Trophoblast cell (in vitro differentiated cells and primary cell): ENCODE measurements around the gene CFAP20DC.
A peak's percentile ranks its signal among the peaks of the same experiment; 100 is the strongest.

Source experiments
- DNase-seq, 2 donors: peaks; one replicate each; pipeline ENCODE4 v3.0.0-alpha.2; 2016
- H2AFZ ChIP-seq: 2 replicates; pipeline ENCODE4 v1.6.1; 2013; ENCODE audit warnings: low read length, moderate library complexity, mild to moderate bottlenecking; ENCODE audit not compliant: insufficient read depth, poor library complexity
- H2AK5ac ChIP-seq: 2 replicates; pipeline ENCODE4 v1.6.1; 2013; ENCODE audit warnings: mild to moderate bottlenecking, low read length
- H2BK120ac ChIP-seq: 2 replicates; pipeline ENCODE4 v1.6.1; 2013; ENCODE audit warnings: low read length, mild to moderate bottlenecking, moderate library complexity; ENCODE audit not compliant: insufficient read depth, poor library complexity
- H2BK12ac ChIP-seq: 2 replicates; pipeline ENCODE4 v1.6.1; 2013; ENCODE audit warnings: mild to moderate bottlenecking, low read length, moderate library complexity
- H2BK5ac ChIP-seq: 2 replicates; pipeline ENCODE4 v1.6.1; 2013; ENCODE audit warnings: low read length, low read depth, moderate library complexity, mild to moderate bottlenecking; ENCODE audit not compliant: poor library complexity
- H3K14ac ChIP-seq: 2 replicates; pipeline ENCODE4 v1.6.1; 2013; ENCODE audit warnings: mild to moderate bottlenecking, low read length
- H3K18ac ChIP-seq: 2 replicates; pipeline ENCODE4 v1.6.1; 2013; ENCODE audit warnings: mild to moderate bottlenecking, low read length
- H3K23ac ChIP-seq: 2 replicates; pipeline ENCODE4 v1.6.1; 2013; ENCODE audit warnings: low read length
- H3K27ac ChIP-seq: 2 replicates; pipeline ENCODE4 v1.5.1; 2013; ENCODE audit warnings: low read depth, mild to moderate bottlenecking, inconsistent platforms, low read length, moderate library complexity
- H3K27me3 ChIP-seq: 2 replicates; pipeline ENCODE4 v1.6.1; 2013; ENCODE audit warnings: inconsistent platforms, mild to moderate bottlenecking, low read length, moderate library complexity; ENCODE audit not compliant: insufficient read depth
- H3K36me3 ChIP-seq, 2 experiments: 1 replicate in 1 of 2; 2 replicates in 1 of 2; pipeline ENCODE4 v1.6.1; 2013; ENCODE audit warnings: low read length in 2 of 2, mild to moderate bottlenecking in 2 of 2, moderate library complexity in 1 of 2; ENCODE audit not compliant: insufficient read depth in 2 of 2, control insufficient read depth in 1 of 2
- H3K4ac ChIP-seq: 2 replicates; pipeline ENCODE4 v1.6.1; 2013; ENCODE audit warnings: low read depth, mild to moderate bottlenecking, low read length, moderate library complexity
- H3K4me1 ChIP-seq, 2 experiments: 1 replicate in 1 of 2; 2 replicates in 1 of 2; pipeline ENCODE4 v1.6.1; 2013; ENCODE audit warnings: low read length in 2 of 2, mild to moderate bottlenecking in 2 of 2, moderate library complexity in 1 of 2; ENCODE audit not compliant: insufficient read depth in 2 of 2, control insufficient read depth in 1 of 2
- H3K4me2 ChIP-seq: 2 replicates; pipeline ENCODE4 v1.6.1; 2013; ENCODE audit warnings: inconsistent platforms, mild to moderate bottlenecking, low read length, moderate library complexity
- H3K4me3 ChIP-seq: 2 replicates; pipeline ENCODE4 v1.5.1; 2013; ENCODE audit warnings: mild to moderate bottlenecking, low read depth, low read length, inconsistent platforms
- H3K79me1 ChIP-seq: one replicate; pipeline ENCODE4 v1.6.1; 2013; ENCODE audit warnings: low read length
- H3K79me2 ChIP-seq: 2 replicates; pipeline ENCODE4 v1.6.1; 2013; ENCODE audit warnings: low read length, mild to moderate bottlenecking; ENCODE audit not compliant: control insufficient read depth, insufficient read depth, poor library complexity
- H3K9ac ChIP-seq: 2 replicates; pipeline ENCODE4 v1.6.1; 2013; ENCODE audit warnings: mild to moderate bottlenecking, low read length
- H3K9me3 ChIP-seq: 2 replicates; pipeline ENCODE4 v1.6.1; 2013; ENCODE audit warnings: low read depth, mild to moderate bottlenecking, control low read depth, inconsistent platforms, low read length; ENCODE audit not compliant: insufficient read depth
- H4K12ac ChIP-seq: 2 replicates; pipeline ENCODE4 v1.6.1; 2013; ENCODE audit warnings: low read depth, mild to moderate bottlenecking, low read length, moderate library complexity
- H4K8ac ChIP-seq: 2 replicates; pipeline ENCODE4 v1.6.1; 2013; ENCODE audit warnings: low read depth, mild to moderate bottlenecking, low read length, moderate library complexity
- H4K91ac ChIP-seq: one replicate; pipeline ENCODE4 v1.6.1; 2013; ENCODE audit warnings: low read depth, mild to moderate bottlenecking, low read length, moderate library complexity
- WGBS: extraction: QIAGEN DNeasy Blood & Tissue Kit; methylation state at CpG from one replicate; pipeline ENCODE4 v1.1.7; 2013; ENCODE audit warnings: missing lambda C conversion rate; ENCODE audit not compliant: insufficient read length, insufficient coverage; ENCODE audit errors: extremely low coverage; 5-methylcytosine and 5-hydroxymethylcytosine counted together

Gene CFAP20DC

DNA sequence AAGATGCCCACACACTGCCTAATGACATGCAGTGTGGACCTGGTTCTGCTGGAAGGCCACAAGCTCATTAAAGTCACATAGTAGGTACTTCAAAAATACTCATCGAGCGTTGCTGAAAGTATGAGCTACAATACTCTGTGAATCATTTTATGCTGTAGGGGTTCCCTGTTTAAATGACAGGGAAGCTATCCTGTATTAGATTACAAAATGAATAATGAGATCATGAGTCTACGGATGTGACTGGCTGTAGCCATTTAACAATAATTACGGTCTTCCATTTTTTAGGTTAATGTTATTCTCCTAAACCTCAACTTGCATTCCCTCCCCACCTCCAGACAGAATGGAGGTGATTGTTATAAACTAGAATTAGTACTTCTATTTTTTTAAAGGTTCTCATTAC, 255.1 kb downstream of the CFAP20DC start:
- H4K91ac ChIP-seq: no peak overlapping the region
- no peak overlapping the region for H3K27ac ChIP-seq
- no peaks in the 10 kb centered on the region for H3K36me3 ChIP-seq
- H2BK5ac ChIP-seq: no peak overlapping the region
- no peak overlapping the region for H3K9ac ChIP-seq
- no peak overlapping the region for H2BK120ac ChIP-seq
- no peak overlapping the region for H4K8ac ChIP-seq
- H2BK12ac ChIP-seq: no peak overlapping the region
- H3K79me2 ChIP-seq: no peaks in the 10 kb centered on the region
- H3K27me3 ChIP-seq: no peaks in the 10 kb centered on the region
- no peak for DNase-seq
- no peaks in the 10 kb centered on the region for H3K79me1 ChIP-seq
- H2AFZ ChIP-seq: no peak overlapping the region
- no peaks in the 10 kb centered on the region for H3K4me1 ChIP-seq
- H3K18ac ChIP-seq: no peak overlapping the region
- no peak overlapping the region for H3K4me2 ChIP-seq
- H3K14ac ChIP-seq: no peak overlapping the region
- no peaks in the 10 kb centered on the region for H3K9me3 ChIP-seq
- no peak overlapping the region for H4K12ac ChIP-seq
- WGBS: no CpG with 5 or more reads among the region's 4 CpGs
- no peak overlapping the region for H3K4ac ChIP-seq
- H3K4me3 ChIP-seq: no peak overlapping the region
- H2AK5ac ChIP-seq: no peak overlapping the region
- no peak overlapping the region for H3K23ac ChIP-seq

DNA sequence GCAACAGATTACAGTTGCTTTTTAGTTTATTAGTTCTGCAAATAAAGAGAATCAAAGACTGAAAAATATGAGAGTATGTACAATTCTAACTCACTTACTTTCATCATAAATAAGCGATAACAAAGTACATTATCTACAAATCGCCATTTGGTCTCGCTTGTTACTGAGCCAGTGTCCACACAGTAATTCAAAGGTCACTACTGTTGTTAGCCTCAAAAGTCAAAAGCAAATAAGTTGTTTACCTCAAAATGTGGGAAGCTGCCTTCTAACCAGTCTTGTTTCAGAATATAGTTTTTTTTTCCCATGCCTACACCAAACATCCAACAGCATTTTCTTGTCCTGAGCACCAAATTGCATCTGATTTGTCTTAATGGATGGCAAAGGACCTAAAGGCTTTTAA, 255.9 kb downstream of the CFAP20DC start:
- Histone ChIP-seq H3K9ac (no peak overlapping the region), H2BK120ac (no peak overlapping the region), H3K79me1 (no peaks in the 10 kb centered on the region), H3K23ac (no peak overlapping the region), H2AFZ (no peak overlapping the region), H4K8ac (no peak overlapping the region), H3K27ac (no peak overlapping the region), H2BK12ac (no peak overlapping the region), H3K9me3 (no peaks in the 10 kb centered on the region), H3K4me3 (no peak overlapping the region), H3K36me3 (no peaks in the 10 kb centered on the region), H3K4me1 (no peaks in the 10 kb centered on the region), H3K4ac (no peak overlapping the region), H3K18ac (no peak overlapping the region), H4K12ac (no peak overlapping the region), H3K27me3 (no peaks in the 10 kb centered on the region), H3K79me2 (no peaks in the 10 kb centered on the region), H2BK5ac (no peak overlapping the region), H3K14ac (no peak overlapping the region), H4K91ac (no peak overlapping the region), H3K4me2 (no peak overlapping the region), H2AK5ac (no peak overlapping the region)
- WGBS: no CpG with 5 or more reads among the region's 3 CpGs
- DNase-seq: no peak

- H3K27me3 ChIP-seq: no peaks in the 10 kb centered on the region
- no peak overlapping the region for H3K14ac ChIP-seq
- H3K9me3 ChIP-seq: no peaks in the 10 kb centered on the region
- no peak overlapping the region for H3K23ac ChIP-seq
- H4K91ac ChIP-seq: no peak overlapping the region
- peak in 1 of 2 donors; percentile 50 for DNase-seq
- H2AK5ac ChIP-seq: no peak overlapping the region
- H3K79me1 ChIP-seq: no peaks in the 10 kb centered on the region
- WGBS: no CpG with 5 or more reads among the region's 2 CpGs
- H4K12ac ChIP-seq: no peak overlapping the region
- H2BK5ac ChIP-seq: no peak overlapping the region
- H3K4me2 ChIP-seq: no peak overlapping the region
- H3K4ac ChIP-seq: no peak overlapping the region
- H3K18ac ChIP-seq: no peak overlapping the region
- H3K27ac ChIP-seq: no peak overlapping the region
- no peak overlapping the region for H3K4me3 ChIP-seq
- no peak overlapping the region for H2BK120ac ChIP-seq
- H4K8ac ChIP-seq: no peak overlapping the region
- H3K79me2 ChIP-seq: no peaks in the 10 kb centered on the region
- no peak overlapping the region for H2AFZ ChIP-seq
- no peaks in the 10 kb centered on the region for H3K4me1 ChIP-seq
- no peak overlapping the region for H3K9ac ChIP-seq
- no peaks in the 10 kb centered on the region for H3K36me3 ChIP-seq
- H2BK12ac ChIP-seq: no peak overlapping the region
Observed at GRCh38 chr3:58792921-58793451, 256.8 kb downstream of the CFAP20DC start.

DNA sequence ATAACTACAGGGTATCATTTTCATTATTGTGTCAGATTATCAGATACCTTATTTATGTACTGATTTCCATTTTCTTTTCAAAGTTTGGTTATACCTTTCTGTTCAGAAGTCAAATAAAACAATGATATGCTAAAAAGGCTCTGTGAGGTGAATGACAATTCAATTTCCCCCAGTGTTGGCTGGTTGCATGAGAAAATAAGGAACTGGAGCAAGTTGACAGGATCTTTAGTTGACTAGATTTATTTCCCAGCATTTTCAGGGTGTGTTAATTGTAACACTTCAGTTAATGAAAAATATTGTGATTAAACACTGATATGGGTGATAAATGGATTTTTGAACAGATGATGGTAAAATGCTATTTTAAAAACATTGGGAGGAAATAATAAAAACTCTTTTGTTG, 260.4 kb downstream of the CFAP20DC start:
- H4K91ac ChIP-seq: no peak overlapping the region
- H4K12ac ChIP-seq: no peak overlapping the region

More for the DNA sequence above, 260.4 kb downstream of the CFAP20DC start:
- Histone ChIP-seq H2BK12ac (no peak overlapping the region), H4K8ac (no peak overlapping the region), H2AK5ac (no peak overlapping the region), H3K9me3 (no peaks in the 10 kb centered on the region), H3K27ac (no peak overlapping the region), H2AFZ (no peak overlapping the region), H3K79me2 (no peaks in the 10 kb centered on the region), H3K23ac (no peak overlapping the region), H3K27me3 (no peaks in the 10 kb centered on the region), H3K9ac (no peak overlapping the region), H3K14ac (no peak overlapping the region), H3K4me3 (no peak overlapping the region), H2BK5ac (no peak overlapping the region), H3K4ac (no peak overlapping the region), H3K4me2 (no peak overlapping the region), H3K4me1 (no peaks in the 10 kb centered on the region), H2BK120ac (no peak overlapping the region), H3K18ac (no peak overlapping the region), H3K79me1 (no peaks in the 10 kb centered on the region), H3K36me3 (no peaks in the 10 kb centered on the region)
- no peak for DNase-seq
